HCT116 (cell line): Measurements from ENCODE around the gene PDE4D. TPM values are rescaled to one million over a fixed set of nuclear protein-coding genes. Genes with fewer than 3 reads are reported as not detected.

Experiments used
- ATAC-seq: fragments of 200-7000 bp; cut with Tn5 transposase; 2 replicates; pipeline ENCODE4 v1.9.1; 2020; ENCODE audit warnings: mild to moderate bottlenecking, moderate library complexity
- BruUV-seq: library from RNA; stranded (reverse); fragments of 400-500 nt; replicated peaks from 2 replicates; lab custom pipeline; 2021; lab: Mats Ljungman, UMichigan
- CTCF ChIA-PET: fragments of 300-600 bp; sonication (Branson Sonifier 250); formaldehyde crosslinking; loops from one replicate; lab custom pipeline; 2021; ENCODE audit warnings: antibody characterized with exemption; lab: Charles Lee
- POLR2A ChIA-PET: fragments of 300-600, 350-600 bp; sonication (Branson Sonifier 250); formaldehyde crosslinking; loops from one replicate; lab custom pipeline; 2021; ENCODE audit warnings: antibody characterized with exemption; lab: Charles Lee
- RAD21 ChIA-PET, 2 experiments: fragments of 300-600 bp; sonication (Branson Sonifier 250); formaldehyde crosslinking; loops; one replicate each; lab custom pipeline; 2023; ENCODE audit warnings: low total read pairs in 2 of 2; ENCODE audit not compliant: uncharacterized antibody in 2 of 2, unreplicated experiment in 2 of 2, low non-redundant PET in 1 of 2; lab: Charles Lee
- DNase-seq: peaks from one replicate; pipeline ENCODE4 v3.0.0-alpha.2; 2010; ENCODE audit warnings: low read depth, low spot score
- H2AFZ ChIP-seq: fragments of 200-600 bp; shearing (Covaris generic), sonication (generic); 2 replicates; pipeline ENCODE4 v1.6.1; 2017; ENCODE audit warnings: low read depth, mixed run types, mixed read lengths, antibody characterized with exemption, low read length; ENCODE audit not compliant: poor library complexity, severe bottlenecking
- H3K27ac ChIP-seq: 2 replicates; pipeline ENCODE4 v1.5.1; 2012; ENCODE audit warnings: low read depth, low read length
- H3K27me3 ChIP-seq: fragments of 200-600 bp; sonication (generic); 2 replicates; pipeline ENCODE4 v1.6.1; 2016; ENCODE audit warnings: mixed run types, low read length, mixed read lengths; ENCODE audit not compliant: insufficient read depth
- H3K36me3 ChIP-seq, 2 experiments: fragments of 200-500 bp in 1 of 2; fragments of 200-600 bp in 1 of 2; sonication (Bioruptor generic) in 1 of 2; sonication (generic) in 1 of 2; 2 replicates each; pipeline versions ENCODE4 v1.5.1 to v1.6.1; 2014 to 2016; ENCODE audit warnings: low read length in 2 of 2, inconsistent platforms in 1 of 2, mixed read lengths in 1 of 2, mixed run types in 1 of 2; ENCODE audit not compliant: insufficient read depth in 2 of 2, control insufficient read depth in 1 of 2
- H3K4me1 ChIP-seq, 2 experiments: fragments of 200-600 bp in 1 of 2; sonication (generic) in 1 of 2; 2 replicates each; pipeline versions ENCODE4 v1.5.1 to v1.6.1; 2012 to 2017; ENCODE audit warnings: low read length in 2 of 2, inconsistent platforms in 1 of 2, mild to moderate bottlenecking in 1 of 2, mixed read lengths in 1 of 2, mixed run types in 1 of 2, moderate library complexity in 1 of 2; ENCODE audit not compliant: insufficient read depth in 2 of 2, control insufficient read depth in 1 of 2
- H3K4me2 ChIP-seq: fragments of 200-600 bp; sonication (generic); 2 replicates; pipeline ENCODE4 v1.6.1; 2017; ENCODE audit warnings: mixed run types, low read length, mixed read lengths
- H3K4me3 ChIP-seq, 2 experiments: fragments of 200-600 bp in 1 of 2; sonication (generic) in 1 of 2; replicated peaks in 1 of 2; 2 replicates each; pipeline ENCODE4 v1.5.1; 2011 to 2016; ENCODE audit warnings: low read length in 2 of 2, control low read depth in 1 of 2, low read depth in 1 of 2, mild to moderate bottlenecking in 1 of 2, mixed read lengths in 1 of 2, mixed run types in 1 of 2
- H3K79me2 ChIP-seq: fragments of 200-600 bp; sonication (generic); 2 replicates; pipeline ENCODE4 v1.6.1; 2017; ENCODE audit warnings: mild to moderate bottlenecking, mixed run types, low read length, moderate library complexity, mixed read lengths; ENCODE audit not compliant: insufficient read depth
- H3K9ac ChIP-seq: fragments of 200-600 bp; sonication (generic); 2 replicates; pipeline ENCODE4 v1.6.1; 2016; ENCODE audit warnings: low read length, mixed read lengths
- H3K9me2 ChIP-seq: fragments of 200-600 bp; sonication (generic), shearing (Covaris generic); 2 replicates; pipeline ENCODE4 v1.6.1; 2017; ENCODE audit warnings: mixed run types, mild to moderate bottlenecking, moderate library complexity; ENCODE audit not compliant: insufficient read depth
- H3K9me3 ChIP-seq, 2 experiments: fragments of 200-500 bp in 1 of 2; fragments of 200-600 bp in 1 of 2; sonication (Bioruptor generic) in 1 of 2; sonication (generic) in 1 of 2; 2 replicates each; pipeline ENCODE4 v1.6.1; 2014 to 2017; ENCODE audit warnings: low read length in 2 of 2, mixed read lengths in 2 of 2, inconsistent platforms in 1 of 2, low read depth in 1 of 2, mild to moderate bottlenecking in 1 of 2, mixed run types in 1 of 2, moderate library complexity in 1 of 2; ENCODE audit not compliant: control insufficient read depth in 1 of 2, insufficient read depth in 1 of 2
- H4K20me1 ChIP-seq: fragments of 200-600 bp; sonication (generic), shearing (Covaris generic); 2 replicates; pipeline ENCODE4 v1.6.1; 2017; ENCODE audit warnings: mixed run types, mild to moderate bottlenecking, moderate library complexity; ENCODE audit not compliant: insufficient read depth
- ATF3 ChIP-seq: IDR thresholded peaks from 2 replicates; pipeline ENCODE4 v1.6.1; 2012
- CBX3 ChIP-seq: IDR thresholded peaks from 2 replicates; pipeline ENCODE4 v1.6.1; 2012; ENCODE audit warnings: low read depth
- CEBPB ChIP-seq: IDR thresholded peaks from 2 replicates; pipeline ENCODE4 v1.6.1; 2012; ENCODE audit warnings: low read depth
- CTCF ChIP-seq, 3 experiments: fragments of 200-600 bp in 1 of 3; sonication (generic) in 1 of 3; IDR thresholded peaks in 2 of 3; conservative IDR thresholded peaks in 1 of 3; 2 replicates each; pipeline ENCODE4 v1.5.1; 2012 to 2017; ENCODE audit warnings: low read depth in 2 of 3, low read length in 2 of 3, antibody characterized with exemption in 1 of 3, borderline replicate concordance in 1 of 3, control low read depth in 1 of 3, mild to moderate bottlenecking in 1 of 3, mixed read lengths in 1 of 3, mixed run types in 1 of 3, moderate library complexity in 1 of 3; ENCODE audit not compliant: insufficient read depth in 1 of 3
- EGR1 ChIP-seq: IDR thresholded peaks from 2 replicates; pipeline ENCODE4 v1.6.1; 2012; ENCODE audit warnings: low read depth
- ELF1 ChIP-seq: IDR thresholded peaks from 2 replicates; pipeline ENCODE4 v1.6.1; 2012; ENCODE audit warnings: low read depth, borderline replicate concordance
- EZH2 ChIP-seq: fragments of 200-600 bp; sonication (generic); IDR thresholded peaks from 2 replicates; pipeline ENCODE4 v1.6.1; 2017; ENCODE audit warnings: antibody characterized with exemption, mixed run types
- EZH2phosphoT487 ChIP-seq: fragments of 200-600 bp; IDR thresholded peaks from 2 replicates; pipeline ENCODE4 v1.6.1; 2018; ENCODE audit warnings: antibody characterized with exemption, borderline replicate concordance
- FOSL1 ChIP-seq: IDR thresholded peaks from 2 replicates; pipeline ENCODE4 v1.6.1; 2012; ENCODE audit warnings: low read depth
- JUND ChIP-seq: IDR thresholded peaks from 2 replicates; pipeline ENCODE4 v1.6.1; 2012
- POLR2A ChIP-seq: IDR thresholded peaks from 2 replicates; pipeline ENCODE4 v1.7.0; 2011; ENCODE audit warnings: borderline replicate concordance; ENCODE audit not compliant: insufficient read depth, insufficient read length; ENCODE audit errors: extremely low read depth
- POLR2AphosphoS5 ChIP-seq: IDR thresholded peaks from 2 replicates; pipeline ENCODE4 v1.6.1; 2011; ENCODE audit warnings: mild to moderate bottlenecking, low read depth, low read length, moderate library complexity
- RAD21 ChIP-seq: IDR thresholded peaks from 2 replicates; pipeline ENCODE4 v1.6.1; 2012; ENCODE audit warnings: low read depth, mild to moderate bottlenecking
- SIN3A ChIP-seq: IDR thresholded peaks from 2 replicates; pipeline ENCODE4 v1.6.1; 2012; ENCODE audit warnings: low read depth
- SP1 ChIP-seq: IDR thresholded peaks from 2 replicates; pipeline ENCODE4 v1.6.1; 2012; ENCODE audit warnings: low read depth
- SRF ChIP-seq: IDR thresholded peaks from 2 replicates; pipeline ENCODE4 v1.6.1; 2012; ENCODE audit warnings: low read depth
- ZFX ChIP-seq: fragments of 450-650 bp; IDR thresholded peaks from 2 replicates; pipeline ENCODE4 v1.6.1; 2017
- ZNF274 ChIP-seq: fragments of 200-500 bp; sonication (Bioruptor generic); IDR thresholded peaks from 2 replicates; pipeline ENCODE4 v1.6.1; 2014; ENCODE audit warnings: mild to moderate bottlenecking, low read depth, low read length, inconsistent platforms
- intact Hi-C: fragments of 100-400 bp; cut with micrococcal nuclease; formaldehyde crosslinking; loops from 2 replicates; pipeline ENCODE4 v1.10.0; 2022
- total RNA-seq: library from RNA; stranded (reverse); gene quantifications from one replicate; pipeline ENCODE4 v1.2.1, GENCODE V29; 2021; ENCODE audit not compliant: unreplicated experiment
- TF ChIP-seq, protein P1 (sequence below): IDR thresholded peaks from 2 replicates; pipeline ENCODE4 v1.6.1; 2012
- TF ChIP-seq, protein P2 (sequence below): IDR thresholded peaks from 2 replicates; pipeline ENCODE4 v1.6.1; 2011; ENCODE audit warnings: mild to moderate bottlenecking, low read length, moderate library complexity; ENCODE audit not compliant: insufficient replicate concordance; ENCODE audit errors: extremely low read depth

The PDE4D gene
- total RNA-seq, 1 experiment from 2014 or later, result 1.1 TPM

- peaks cover 33% of the 10 kb centered on the region; the same call in 1 of the 2 replicates for H3K27me3 ChIP-seq
- intact Hi-C loops, result no loop called here
- no peak overlapping the region for H3K27ac ChIP-seq
- no peaks in the 10 kb centered on the region for H4K20me1 ChIP-seq
- no peaks in the 10 kb centered on the region for H3K4me1 ChIP-seq
- no peak for DNase-seq
- H3K36me3 ChIP-seq, result no peaks in the 10 kb centered on the region
- TF ChIP-seq JUND (no peak), POLR2AphosphoS5 (no peak), ZNF274 (no peak), CEBPB (no peak), SP1 (no peak), ATF3 (no peak)
- no peaks in the 10 kb centered on the region for H3K9me2 ChIP-seq
- ChIA-PET RAD21 (no interaction called here), POLR2A (no interaction called here), CTCF (no interaction called here)
- BruUV-seq, result no TSS peak
- no peak overlapping the region for H3K4me2 ChIP-seq
- ATAC-seq, result no peak
- no peak overlapping the region for H3K4me3 ChIP-seq
- H3K9me3 ChIP-seq, result no peaks in the 10 kb centered on the region
- H2AFZ ChIP-seq, result no peak overlapping the region
- no peaks in the 10 kb centered on the region for H3K79me2 ChIP-seq
- no peak overlapping the region for H3K9ac ChIP-seq
Measured at GRCh38 chr5:59260200-59260599, 633.3 kb downstream of the PDE4D start.

DNA sequence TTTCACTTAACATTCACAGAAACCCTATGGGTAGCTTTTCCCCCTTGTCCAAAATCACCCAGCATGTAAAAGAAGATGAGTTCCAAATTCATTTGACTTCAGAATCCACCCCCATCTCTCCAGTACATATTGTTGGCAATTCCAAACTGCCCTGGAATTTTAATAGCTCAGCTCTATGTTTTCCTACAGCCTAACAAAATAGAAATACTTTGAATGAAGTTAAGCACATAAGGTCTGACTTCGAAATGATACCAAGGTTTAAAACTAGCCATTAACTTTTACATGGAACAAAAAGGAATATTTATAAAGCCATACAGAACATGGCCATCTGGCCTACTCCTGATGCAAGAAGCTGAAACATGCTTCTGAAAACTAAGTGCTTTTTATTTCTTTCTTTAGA, 634.3 kb downstream of the PDE4D start:
- ChIA-PET POLR2A (no interaction called here), CTCF (no interaction called here), RAD21 (no interaction called here)
- Histone ChIP-seq H4K20me1 (no peaks in the 10 kb centered on the region), H3K36me3 (no peaks in the 10 kb centered on the region), H3K9ac (no peak overlapping the region), H3K4me3 (no peak overlapping the region), H3K9me3 (no peaks in the 10 kb centered on the region), H2AFZ (no peak overlapping the region), H3K27ac (no peak overlapping the region), H3K27me3 (peaks cover 29% of the 10 kb centered on the region; the same call in 1 of the 2 replicates), H3K4me1 (no peaks in the 10 kb centered on the region), H3K79me2 (no peaks in the 10 kb centered on the region), H3K9me2 (no peaks in the 10 kb centered on the region), H3K4me2 (no peak overlapping the region)
- intact Hi-C loops, result no loop called here
- TF ChIP-seq FOSL1 (no peak), CEBPB (no peak), EZH2phosphoT487 (no peak), ZFX (no peak), SRF (no peak), POLR2A (no peak), SP1 (no peak), EGR1 (no peak), SIN3A (no peak), CTCF (IDR thresholded peaks at IDR 0.05 in 2 of 3, conservative IDR thresholded peaks at IDR 0.05 in 1 of 3; ENCODE audit: borderline replicate concordance in 1 of 3, insufficient read depth in 1 of 3, low read depth in 2 of 3, low read length in 2 of 3) (no peak), ELF1 (no peak), POLR2AphosphoS5 (no peak), CBX3 (no peak), EZH2 (no peak), RAD21 (no peak)
- TF ChIP-seq, protein P1, sequence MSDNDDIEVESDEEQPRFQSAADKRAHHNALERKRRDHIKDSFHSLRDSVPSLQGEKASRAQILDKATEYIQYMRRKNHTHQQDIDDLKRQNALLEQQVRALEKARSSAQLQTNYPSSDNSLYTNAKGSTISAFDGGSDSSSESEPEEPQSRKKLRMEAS, result no peak
- TF ChIP-seq, protein P2, sequence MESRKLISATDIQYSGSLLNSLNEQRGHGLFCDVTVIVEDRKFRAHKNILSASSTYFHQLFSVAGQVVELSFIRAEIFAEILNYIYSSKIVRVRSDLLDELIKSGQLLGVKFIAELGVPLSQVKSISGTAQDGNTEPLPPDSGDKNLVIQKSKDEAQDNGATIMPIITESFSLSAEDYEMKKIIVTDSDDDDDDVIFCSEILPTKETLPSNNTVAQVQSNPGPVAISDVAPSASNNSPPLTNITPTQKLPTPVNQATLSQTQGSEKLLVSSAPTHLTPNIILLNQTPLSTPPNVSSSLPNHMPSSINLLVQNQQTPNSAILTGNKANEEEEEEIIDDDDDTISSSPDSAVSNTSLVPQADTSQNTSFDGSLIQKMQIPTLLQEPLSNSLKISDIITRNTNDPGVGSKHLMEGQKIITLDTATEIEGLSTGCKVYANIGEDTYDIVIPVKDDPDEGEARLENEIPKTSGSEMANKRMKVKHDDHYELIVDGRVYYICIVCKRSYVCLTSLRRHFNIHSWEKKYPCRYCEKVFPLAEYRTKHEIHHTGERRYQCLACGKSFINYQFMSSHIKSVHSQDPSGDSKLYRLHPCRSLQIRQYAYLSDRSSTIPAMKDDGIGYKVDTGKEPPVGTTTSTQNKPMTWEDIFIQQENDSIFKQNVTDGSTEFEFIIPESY, result no peak
- no TSS peak for BruUV-seq
- DNase-seq (no peak), ATAC-seq (no peak)
